ENCODE results near the gene GABRB1.

DNA sequence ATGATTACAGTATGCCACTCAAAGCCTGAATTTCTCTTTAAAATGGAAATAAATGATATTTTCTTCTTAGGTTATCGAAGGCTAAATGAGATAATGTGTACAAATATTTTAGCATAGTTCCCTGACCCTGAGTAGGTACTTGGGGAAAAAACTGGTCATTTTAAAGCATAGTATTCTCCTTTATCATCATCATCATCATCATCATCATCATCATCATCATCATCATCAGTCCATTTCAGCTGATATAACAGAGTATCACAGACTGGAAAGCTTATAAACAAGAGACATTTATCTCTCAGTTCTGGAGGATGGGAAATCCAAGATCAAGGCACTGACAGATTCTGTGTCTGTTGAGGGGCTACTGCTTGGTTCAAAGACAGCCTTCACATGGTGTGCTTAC is 13.9 kb downstream of the GABRB1 start:
- TF ChIP-seq, protein P1, sequence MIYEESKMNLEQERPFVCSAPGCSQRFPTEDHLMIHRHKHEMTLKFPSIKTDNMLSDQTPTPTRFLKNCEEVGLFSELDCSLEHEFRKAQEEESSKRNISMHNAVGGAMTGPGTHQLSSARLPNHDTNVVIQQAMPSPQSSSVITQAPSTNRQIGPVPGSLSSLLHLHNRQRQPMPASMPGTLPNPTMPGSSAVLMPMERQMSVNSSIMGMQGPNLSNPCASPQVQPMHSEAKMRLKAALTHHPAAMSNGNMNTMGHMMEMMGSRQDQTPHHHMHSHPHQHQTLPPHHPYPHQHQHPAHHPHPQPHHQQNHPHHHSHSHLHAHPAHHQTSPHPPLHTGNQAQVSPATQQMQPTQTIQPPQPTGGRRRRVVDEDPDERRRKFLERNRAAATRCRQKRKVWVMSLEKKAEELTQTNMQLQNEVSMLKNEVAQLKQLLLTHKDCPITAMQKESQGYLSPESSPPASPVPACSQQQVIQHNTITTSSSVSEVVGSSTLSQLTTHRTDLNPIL (CRISPR knock-in tag; IDR thresholded peaks at IDR 0.05; ENCODE audit: low read depth): no peak
- TF ChIP-seq ARNTL (CRISPR knock-in tag; IDR thresholded peaks at IDR 0.05; ENCODE audit: borderline replicate concordance, low read depth) (no peak), PATZ1 (CRISPR knock-in tag; IDR thresholded peaks at IDR 0.05; ENCODE audit: borderline replicate concordance) (no peak)
- TF ChIP-seq, protein P2, sequence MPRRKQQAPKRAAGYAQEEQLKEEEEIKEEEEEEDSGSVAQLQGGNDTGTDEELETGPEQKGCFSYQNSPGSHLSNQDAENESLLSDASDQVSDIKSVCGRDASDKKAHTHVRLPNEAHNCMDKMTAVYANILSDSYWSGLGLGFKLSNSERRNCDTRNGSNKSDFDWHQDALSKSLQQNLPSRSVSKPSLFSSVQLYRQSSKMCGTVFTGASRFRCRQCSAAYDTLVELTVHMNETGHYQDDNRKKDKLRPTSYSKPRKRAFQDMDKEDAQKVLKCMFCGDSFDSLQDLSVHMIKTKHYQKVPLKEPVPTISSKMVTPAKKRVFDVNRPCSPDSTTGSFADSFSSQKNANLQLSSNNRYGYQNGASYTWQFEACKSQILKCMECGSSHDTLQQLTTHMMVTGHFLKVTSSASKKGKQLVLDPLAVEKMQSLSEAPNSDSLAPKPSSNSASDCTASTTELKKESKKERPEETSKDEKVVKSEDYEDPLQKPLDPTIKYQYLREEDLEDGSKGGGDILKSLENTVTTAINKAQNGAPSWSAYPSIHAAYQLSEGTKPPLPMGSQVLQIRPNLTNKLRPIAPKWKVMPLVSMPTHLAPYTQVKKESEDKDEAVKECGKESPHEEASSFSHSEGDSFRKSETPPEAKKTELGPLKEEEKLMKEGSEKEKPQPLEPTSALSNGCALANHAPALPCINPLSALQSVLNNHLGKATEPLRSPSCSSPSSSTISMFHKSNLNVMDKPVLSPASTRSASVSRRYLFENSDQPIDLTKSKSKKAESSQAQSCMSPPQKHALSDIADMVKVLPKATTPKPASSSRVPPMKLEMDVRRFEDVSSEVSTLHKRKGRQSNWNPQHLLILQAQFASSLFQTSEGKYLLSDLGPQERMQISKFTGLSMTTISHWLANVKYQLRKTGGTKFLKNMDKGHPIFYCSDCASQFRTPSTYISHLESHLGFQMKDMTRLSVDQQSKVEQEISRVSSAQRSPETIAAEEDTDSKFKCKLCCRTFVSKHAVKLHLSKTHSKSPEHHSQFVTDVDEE (CRISPR knock-in tag; IDR thresholded peaks at IDR 0.05): no peak

Data from SK-N-SH treated with all-trans-retinoic acid at 6 μM for 48 hours (cell line).